HL-60 (cell line): ENCODE data around the gene STK33.

ENCODE experiments used
- CTCF ChIP-seq: IDR thresholded peaks from one replicate; pipeline ENCODE4 v1.5.1; 2011; ENCODE audit warnings: low read length, control low read depth, inconsistent platforms; ENCODE audit not compliant: insufficient read depth
- GABPA ChIP-seq: IDR thresholded peaks from 2 replicates; pipeline ENCODE4 v1.6.1; 2012; ENCODE audit warnings: low read depth
- POLR2AphosphoS5 ChIP-seq: IDR thresholded peaks from 2 replicates; pipeline ENCODE4 v1.6.1; 2012; ENCODE audit warnings: low read depth
- REST ChIP-seq: IDR thresholded peaks from 2 replicates; pipeline ENCODE4 v1.6.1; 2012; ENCODE audit warnings: low read depth; ENCODE audit not compliant: insufficient replicate concordance

DNA sequence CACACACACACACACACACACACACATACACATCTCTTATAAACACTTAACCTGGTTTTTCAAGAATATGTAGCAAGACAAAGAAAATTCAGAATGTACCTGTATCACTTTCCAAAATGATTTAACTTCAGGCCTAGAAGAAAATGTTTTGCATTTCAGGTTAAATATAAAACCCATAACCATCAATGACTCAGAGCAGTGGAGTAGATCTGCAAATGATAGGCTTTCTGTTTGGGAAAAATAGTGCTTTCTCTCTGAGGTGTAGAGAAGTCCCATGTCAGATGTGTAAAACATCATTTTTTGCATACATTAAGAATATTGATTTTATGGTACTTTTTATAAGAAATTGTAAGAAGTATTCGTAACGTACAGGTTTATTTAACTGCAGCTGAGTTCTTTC lies 116.9 kb downstream of the STK33 start:
- TF ChIP-seq CTCF (no peak), POLR2AphosphoS5 (no peak), REST (no peak), GABPA (no peak)
